ENCODE data around the gene RPS27A. TPM values are rescaled to one million over a fixed set of nuclear protein-coding genes. Genes with fewer than 3 reads are reported as not detected.
"Not testable (repeated sequence)": the region's sequence is repeated elsewhere in the genome, so short reads cannot be mapped to it uniquely, and the experiment has no call there.

The RPS27A gene
- total and polyA plus RNA-seq, 9 of the 15 experiments (the other 6 are each of a cell fraction or from before 2014, with no cell fraction given) = 1,383 to 3,282 (median 2,242) TPM

- Histone ChIP-seq H3K27ac (ENCODE audit: extremely low read depth, low read depth, low read length) (peak overlapping the region; percentile 57), H3K79me2 (ENCODE audit: control insufficient read depth, insufficient read depth, low read length) (peaks cover 42% of the 10 kb centered on the region), H2AFZ (ENCODE audit: low read depth, low read length) (peak overlapping the region; percentile 66), H3K4me1 (replicated peaks in 1 of 2; ENCODE audit: control insufficient read depth in 2 of 2, insufficient read depth in 2 of 2, low read length in 2 of 2) (peaks cover 21 to 46% of the 10 kb centered on the region in 2 experiments), H3K4me2 (ENCODE audit: insufficient read depth, low read length) (peak overlapping the region; percentile 64), H3K9ac (ENCODE audit: insufficient read depth in 1 of 2, low read depth in 2 of 2, low read length in 2 of 2) (peak overlapping the region in 1 of 2 experiments; percentile 23; a peak in 1 of 4 replicates)
- H3K9me1 ChIP-seq (ENCODE audit: control insufficient read depth, insufficient read depth, low read length); H3K27me3 ChIP-seq (ENCODE audit: control insufficient read depth in 2 of 2, insufficient read depth in 2 of 2, low read length in 2 of 2); ATAC-seq; in situ Hi-C loops (cut with MboI); CTCF ChIA-PET (ENCODE audit: low intra/inter-chr PET ratio); FAIRE-seq; BruUV-seq (replicated peaks); H4K20me1 ChIP-seq (replicated peaks; ENCODE audit: control insufficient read depth, insufficient read depth, low read length); POLR2A ChIA-PET; H3K9me3 ChIP-seq (replicated peaks; ENCODE audit: control insufficient read depth, insufficient read depth, low read depth, low read length); intact Hi-C loops (cut with micrococcal nuclease); H3K4me3 ChIP-seq; H3K36me3 ChIP-seq (ENCODE audit: control insufficient read depth, insufficient read depth, low read length); TF ChIP-seq ETV6 (CRISPR knock-in tag; IDR thresholded peaks at IDR 0.05; ENCODE audit: borderline replicate concordance): not testable (repeated sequence)
- peak in 1 of 4 experiments; percentile 13 for DNase-seq (ENCODE audit: extremely low read depth in 1 of 4, low spot score in 3 of 4)
- 20% methylated on average over 6 of the region's 7 CpGs for WGBS (ENCODE audit: insufficient coverage, low coverage, missing lambda C conversion rate)
- TF ChIP-seq, protein P1, sequence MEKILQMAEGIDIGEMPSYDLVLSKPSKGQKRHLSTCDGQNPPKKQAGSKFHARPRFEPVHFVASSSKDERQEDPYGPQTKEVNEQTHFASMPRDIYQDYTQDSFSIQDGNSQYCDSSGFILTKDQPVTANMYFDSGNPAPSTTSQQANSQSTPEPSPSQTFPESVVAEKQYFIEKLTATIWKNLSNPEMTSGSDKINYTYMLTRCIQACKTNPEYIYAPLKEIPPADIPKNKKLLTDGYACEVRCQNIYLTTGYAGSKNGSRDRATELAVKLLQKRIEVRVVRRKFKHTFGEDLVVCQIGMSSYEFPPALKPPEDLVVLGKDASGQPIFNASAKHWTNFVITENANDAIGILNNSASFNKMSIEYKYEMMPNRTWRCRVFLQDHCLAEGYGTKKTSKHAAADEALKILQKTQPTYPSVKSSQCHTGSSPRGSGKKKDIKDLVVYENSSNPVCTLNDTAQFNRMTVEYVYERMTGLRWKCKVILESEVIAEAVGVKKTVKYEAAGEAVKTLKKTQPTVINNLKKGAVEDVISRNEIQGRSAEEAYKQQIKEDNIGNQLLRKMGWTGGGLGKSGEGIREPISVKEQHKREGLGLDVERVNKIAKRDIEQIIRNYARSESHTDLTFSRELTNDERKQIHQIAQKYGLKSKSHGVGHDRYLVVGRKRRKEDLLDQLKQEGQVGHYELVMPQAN (IDR thresholded peaks at IDR 0.05; ENCODE audit: borderline replicate concordance) = peak; percentile 53; the same call in 1 of the 2 replicates
- TF ChIP-seq ELF4 (CRISPR knock-in tag; IDR thresholded peaks at IDR 0.05) (0 out of 2 replicates have a peak, but pooled peaks have one; percentile 46), ADNP (tag; IDR thresholded peaks at IDR 0.05) (0 out of 2 replicates have a peak, but pooled peaks have one; percentile 50), NCOA2 (IDR thresholded peaks at IDR 0.05; ENCODE audit: partially characterized antibody in 2 of 2) (peak in 1 of 2 experiments; percentile 29), KLF6 (CRISPR knock-in tag; IDR thresholded peaks at IDR 0.05; ENCODE audit: borderline replicate concordance) (peak; percentile 44; the same call in 1 of the 2 replicates), EP400 (IDR thresholded peaks at IDR 0.05) (0 out of 2 replicates have a peak, but pooled peaks have one; percentile 23), ETV6 (IDR thresholded peaks at IDR 0.05; ENCODE audit: borderline replicate concordance in 1 of 2, low read depth in 2 of 2, low read length in 1 of 2) (peak in 1 of 2 experiments; percentile 61; a peak in 2 of 4 replicates), SMARCE1 (IDR thresholded peaks at IDR 0.05) (peak; percentile 49; the same call in 1 of the 2 replicates), FOXK2 (conservative IDR thresholded peaks at IDR 0.05 in 1 of 2, IDR thresholded peaks at IDR 0.05 in 1 of 2; ENCODE audit: low read depth in 2 of 2) (peak; percentile 95 to 96), ELF2 (CRISPR knock-in tag; IDR thresholded peaks at IDR 0.05) (peak; percentile 25; the same call in 1 of the 2 replicates), ZBTB17 (CRISPR knock-in tag; IDR thresholded peaks at IDR 0.05) (0 out of 2 replicates have a peak, but pooled peaks have one; percentile 51), NCOR1 (IDR thresholded peaks at IDR 0.05) (peak; percentile 32; the same call in 1 of the 2 replicates), SMAD4 (CRISPR knock-in tag; conservative IDR thresholded peaks at IDR 0.05) (0 out of 2 replicates have a peak, but pooled peaks have one; percentile 14), CXXC5 (CRISPR knock-in tag; IDR thresholded peaks at IDR 0.05) (0 out of 2 replicates have a peak, but pooled peaks have one; percentile 52), TAF9B (IDR thresholded peaks at IDR 0.05; ENCODE audit: partially characterized antibody) (peak; percentile 39), ARID1B (IDR thresholded peaks at IDR 0.05) (peak; percentile 56), POLR2H (tag; IDR thresholded peaks at IDR 0.05; ENCODE audit: low read depth) (0 out of 2 replicates have a peak, but pooled peaks have one; percentile 13)
- TF ChIP-seq, protein P2, sequence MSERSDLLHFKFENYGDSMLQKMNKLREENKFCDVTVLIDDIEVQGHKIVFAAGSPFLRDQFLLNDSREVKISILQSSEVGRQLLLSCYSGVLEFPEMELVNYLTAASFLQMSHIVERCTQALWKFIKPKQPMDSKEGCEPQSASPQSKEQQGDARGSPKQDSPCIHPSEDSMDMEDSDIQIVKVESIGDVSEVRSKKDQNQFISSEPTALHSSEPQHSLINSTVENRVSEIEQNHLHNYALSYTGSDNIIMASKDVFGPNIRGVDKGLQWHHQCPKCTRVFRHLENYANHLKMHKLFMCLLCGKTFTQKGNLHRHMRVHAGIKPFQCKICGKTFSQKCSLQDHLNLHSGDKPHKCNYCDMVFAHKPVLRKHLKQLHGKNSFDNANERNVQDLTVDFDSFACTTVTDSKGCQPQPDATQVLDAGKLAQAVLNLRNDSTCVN (CRISPR knock-in tag; IDR thresholded peaks at IDR 0.05) = peak; percentile 86
These were observed 4.9 kb upstream of the RPS27A start for GRCh38 chr2:55227437-55228225.
